Motor neuron (in vitro differentiated cells): ENCODE data around the gene YJU2. TPM values are rescaled to one million over a fixed set of nuclear protein-coding genes. Genes with fewer than 3 reads are reported as not detected.
"Not testable (repeated sequence)": the region's sequence is repeated elsewhere in the genome, so short reads cannot be mapped to it uniquely, and the experiment has no call there.

Experiments used
- ATAC-seq, 8 experiments: fragments of 200-7000 bp; cut with Tn5 transposase; replicated peaks in 6 of 8; 2 replicates each; pipeline ENCODE4 v1.8.0; 2021; ENCODE audit warnings: mild to moderate bottlenecking in 8 of 8, moderate library complexity in 8 of 8
- H3K27ac ChIP-seq, 2 donors: fragments of 250-450 bp; sonication (Bioruptor Pico); 2 replicates each; pipeline ENCODE4 v1.9.0; 2021; ENCODE audit warnings: antibody characterized with exemption in 2 of 2, mild to moderate bottlenecking in 2 of 2, moderate library complexity in 1 of 2
- H3K4me1 ChIP-seq, 2 donors: fragments of 250-450 bp; sonication (Bioruptor Pico); replicated peaks in 1 of 2; 2 replicates each; pipeline ENCODE4 v1.6.1; 2021; ENCODE audit warnings: antibody characterized with exemption in 2 of 2, mild to moderate bottlenecking in 2 of 2, moderate library complexity in 1 of 2
- H3K4me3 ChIP-seq, 5 donors: fragments of 250-450 bp; sonication (Bioruptor Pico); 2 replicates each; pipeline ENCODE4 v1.9.0; 2021; ENCODE audit warnings: antibody characterized with exemption in 5 of 5, mild to moderate bottlenecking in 5 of 5, moderate library complexity in 4 of 5
- WGBS, 10 experiments: fragments of 450-650 bp; shearing (Covaris generic); methylation state at CpG; one replicate each; pipeline ENCODE4 v1.0.0; 2022; 5-methylcytosine and 5-hydroxymethylcytosine counted together
- in situ Hi-C, 9 experiments: fragments of 400-800 bp; cut with MboI; loops; one replicate each; pipeline ENCODE4 v1.15.0; 2021; ENCODE audit warnings: low sequenced_read_pairs in 9 of 9, low pct_unique_long_range_greater_than_20kb in 2 of 9; ENCODE audit not compliant: unreplicated experiment in 9 of 9
- total RNA-seq, 8 experiments: library from RNA; unstranded; fragments of 300-600 nt; gene quantifications; 2 replicates each; pipeline versions ENCODE4 v1.2.3 to v1.2.4, GENCODE V29; 2022

YJU2 gene
- total RNA-seq, 8 experiments from 2014 or later: 12.0 to 26.1 (median 17.4) TPM

- 22 to 100% (median 63%) methylated on average over 1 to 3 of the region's 3 CpGs; no CpG with 5 or more reads in 1 of the 10 experiments for WGBS, 10 experiments
- in situ Hi-C loops: loop anchor here in 2 of 9 experiments (25.0 kb wide), 1 partner anchor 551 kb away; no protein-coding TSS in a partner anchor
- Histone ChIP-seq H3K4me3 (no peak overlapping the region), H3K27ac (no peak overlapping the region), H3K4me1 (no peaks in the 10 kb centered on the region)
- ATAC-seq: no peak
These were observed 33.8 kb upstream of the YJU2 start for GRCh38 chr19:4213116-4213515.

- 20 to 93% (median 49%) methylated on average over 1 to 7 of the region's 10 CpGs; no CpG with 5 or more reads in 6 of the 10 experiments for WGBS, 10 experiments
- no peak for ATAC-seq
- H3K4me3 ChIP-seq: no peak overlapping the region
- no peaks in the 10 kb centered on the region for H3K4me1 ChIP-seq
- in situ Hi-C loops: loop anchor here in 2 of 9 experiments (25.0 kb wide), 1 partner anchor 554 kb away; no protein-coding TSS in a partner anchor
- no peak overlapping the region for H3K27ac ChIP-seq
These were observed 31.1 kb upstream of the YJU2 start for GRCh38 chr19:4215807-4216206.

- no peaks in the 10 kb centered on the region for H3K4me1 ChIP-seq
- 20 to 80% (median 67%) methylated on average over 1 to 5 of the region's 6 CpGs; no CpG with 5 or more reads in 2 of the 10 experiments for WGBS, 10 experiments
- in situ Hi-C loops: loop anchor here in 2 of 9 experiments (25.0 kb wide), 1 partner anchor 555 kb away; no protein-coding TSS in a partner anchor
- no peak for ATAC-seq
- H3K27ac ChIP-seq: no peak overlapping the region
- H3K4me3 ChIP-seq: no peak overlapping the region
These were observed 30.0 kb upstream of the YJU2 start for GRCh38 chr19:4216846-4217245.

GRCh38 chr19:4217429-4218264 lies 29.2 kb upstream of the YJU2 start:
- in situ Hi-C loops: loop anchor here in 2 of 9 experiments (25.0 kb wide), 1 partner anchor 555 kb away; no protein-coding TSS in a partner anchor
- Histone ChIP-seq H3K4me3 (no peak overlapping the region), H3K4me1 (no peaks in the 10 kb centered on the region), H3K27ac (no peak overlapping the region)
- WGBS, 10 experiments: 84 to 100% (median 91%) methylated on average over 1 to 21 of the region's 81 CpGs; no CpG with 5 or more reads in 4 of the 10 experiments
- ATAC-seq: peak in 4 of 8 experiments; percentile 14 to 25 (median 22)

- in situ Hi-C loops: loop anchor here in 2 of 9 experiments (25.0 kb wide), 1 partner anchor 556 kb away; no protein-coding TSS in a partner anchor
- ATAC-seq: not testable (repeated sequence)
These were observed 28.4 kb upstream of the YJU2 start for GRCh38 chr19:4218523-4218922.

GRCh38 chr19:4220188-4220587 lies 26.7 kb upstream of the YJU2 start:
- H3K4me1 ChIP-seq: no peaks in the 10 kb centered on the region
- no peak for ATAC-seq
- 74 to 100% (median 85%) methylated on average over 2 to 6 of the region's 7 CpGs; no CpG with 5 or more reads in 4 of the 10 experiments for WGBS, 10 experiments
- no peak overlapping the region for H3K27ac ChIP-seq
- no peak overlapping the region for H3K4me3 ChIP-seq
- in situ Hi-C loops: loop anchor here in 2 of 9 experiments (25.0 kb wide), 1 partner anchor 558 kb away; no protein-coding TSS in a partner anchor

More at GRCh38 chr19:4218523-4218922, 28.4 kb upstream of the YJU2 start:
- not testable (repeated sequence) for H3K27ac ChIP-seq, H3K4me3 ChIP-seq, H3K4me1 ChIP-seq
- WGBS, 10 experiments: 100% methylated on average over 1 of the region's 1 CpG; no CpG with 5 or more reads in 7 of the 10 experiments

GRCh38 chr19:4224470-4224869 lies 22.4 kb upstream of the YJU2 start:
- Histone ChIP-seq H3K27ac (no peak overlapping the region), H3K4me3 (no peak overlapping the region), H3K4me1 (no peaks in the 10 kb centered on the region)
- ATAC-seq: peak; percentile 9 to 58 (median 36)
- 0 to 51% (median 20%) methylated on average over 1 to 7 of the region's 15 CpGs; no CpG with 5 or more reads in 5 of the 10 experiments for WGBS, 10 experiments
- in situ Hi-C loops: loop anchor here in 2 of 9 experiments (25.0 kb wide), 1 partner anchor 562 kb away; no protein-coding TSS in a partner anchor

GRCh38 chr19:4225885-4226284 lies 21.0 kb upstream of the YJU2 start:
- Histone ChIP-seq H3K4me1 (no peaks in the 10 kb centered on the region), H3K4me3 (no peak overlapping the region), H3K27ac (no peak overlapping the region)
- no peak for ATAC-seq
- 80% methylated on average over 1 to 2 of the region's 8 CpGs; no CpG with 5 or more reads in 7 of the 10 experiments for WGBS, 10 experiments
- in situ Hi-C loops: no loop called here

- no peak for ATAC-seq
- in situ Hi-C loops: no loop called here
- no peaks in the 10 kb centered on the region for H3K4me1 ChIP-seq
- H3K27ac ChIP-seq: no peak overlapping the region
- H3K4me3 ChIP-seq: no peak overlapping the region
These were observed 19.1 kb upstream of the YJU2 start for GRCh38 chr19:4227771-4228170.

- WGBS, 10 experiments: 1 to 90% (median 55%) methylated on average over 1 to 2 of the region's 2 CpGs; no CpG with 5 or more reads in 1 of the 10 experiments
- Histone ChIP-seq H3K4me1 (no peaks in the 10 kb centered on the region), H3K27ac (no peak overlapping the region), H3K4me3 (no peak overlapping the region)
- no peak for ATAC-seq
- in situ Hi-C loops: no loop called here
These were observed 18.1 kb upstream of the YJU2 start for GRCh38 chr19:4228765-4229178.

- ATAC-seq: peak; percentile 15 to 74 (median 48)
- in situ Hi-C loops: no loop called here
- Histone ChIP-seq H3K27ac (no peak within 1 kb of the TSS), H3K4me1 (no peaks in the 10 kb centered on the region), H3K4me3 (no peak within 1 kb of the TSS)
- 0 to 83% (median 53%) methylated on average over 1 to 3 of the region's 19 CpGs; no CpG with 5 or more reads in 5 of the 10 experiments for WGBS, 10 experiments
These were observed 17.5 kb upstream of the YJU2 start, which contains the start of gene EBI3 for GRCh38 chr19:4229179-4229931. EBI3 (plus strand) TSS chr19:4229523; CDS start chr19:4229551, 28 bp downstream.

- in situ Hi-C loops, ATAC-seq, H3K27ac ChIP-seq, H3K4me3 ChIP-seq, H3K4me1 ChIP-seq: not testable (repeated sequence)
- 65 to 100% (median 76%) methylated on average over 1 to 5 of the region's 6 CpGs; no CpG with 5 or more reads in 6 of the 10 experiments for WGBS, 10 experiments
These were observed 16.6 kb upstream of the YJU2 start for GRCh38 chr19:4230237-4230636.
